Fibroblast of mammary gland (primary cell): Measurements from ENCODE around the gene CISTR.
"Not testable (repeated sequence)": the region's sequence is repeated elsewhere in the genome, so short reads cannot be mapped to it uniquely, and the experiment has no call there.

Experiments used
- DNase-seq: peaks from one replicate; pipeline ENCODE4 v3.0.0-alpha.2; 2010; ENCODE audit warnings: low read depth
- H3K4me3 ChIP-seq: 2 replicates; pipeline ENCODE4 v1.5.1; 2011; ENCODE audit warnings: low read depth, mild to moderate bottlenecking, low read length, moderate library complexity; ENCODE audit not compliant: control insufficient read depth
- TF ChIP-seq, protein P1 (sequence below): conservative IDR thresholded peaks from 2 replicates; pipeline ENCODE4 v1.5.1; 2011; ENCODE audit warnings: low read depth, low read length, inconsistent platforms; ENCODE audit not compliant: control insufficient read depth, insufficient read depth

CISTR gene

DNA sequence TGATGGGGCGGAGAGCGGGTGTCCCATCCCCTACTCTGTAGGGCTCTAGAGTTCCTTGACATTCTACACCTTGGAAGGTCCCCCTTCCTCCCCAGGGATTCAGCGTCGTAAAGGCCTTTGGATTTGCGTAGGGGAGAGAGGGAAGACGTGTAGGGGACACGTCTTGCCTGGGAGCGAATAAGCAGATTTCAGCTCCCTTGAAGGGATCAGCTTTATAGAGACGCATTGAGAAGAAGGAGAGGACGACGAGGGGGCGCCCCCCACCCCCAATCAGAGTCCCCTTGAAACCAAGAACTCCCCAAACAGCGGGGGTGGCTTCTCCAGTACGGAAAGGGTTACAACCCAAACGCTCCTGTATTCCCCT is 24.9 kb downstream of the CISTR start:
- H3K4me3 ChIP-seq, result peak overlapping the region; percentile 97
- DNase-seq, result peak; percentile 50

DNA sequence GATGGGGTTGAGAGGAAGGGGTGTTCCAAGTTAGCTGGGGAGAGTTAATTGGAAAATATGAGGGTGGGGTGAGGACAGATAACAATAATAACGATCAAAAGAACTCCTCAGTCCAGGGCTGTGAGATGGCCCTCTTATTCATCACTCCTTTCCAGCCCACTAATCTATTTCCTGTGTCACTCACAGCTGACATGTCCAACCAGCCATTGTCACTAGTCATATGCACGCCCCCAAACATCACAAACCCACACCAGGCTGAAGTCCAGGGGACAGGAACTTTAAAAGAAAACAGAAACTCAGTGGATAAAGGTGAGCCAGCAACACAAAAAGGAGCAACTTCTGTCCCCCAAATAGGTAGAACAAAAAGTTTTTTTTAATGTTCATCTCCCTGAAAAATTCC is 25.4 kb downstream of the CISTR start:
- no peak for DNase-seq
- H3K4me3 ChIP-seq, result peak overlapping the region; percentile 97
- TF ChIP-seq, protein P1, sequence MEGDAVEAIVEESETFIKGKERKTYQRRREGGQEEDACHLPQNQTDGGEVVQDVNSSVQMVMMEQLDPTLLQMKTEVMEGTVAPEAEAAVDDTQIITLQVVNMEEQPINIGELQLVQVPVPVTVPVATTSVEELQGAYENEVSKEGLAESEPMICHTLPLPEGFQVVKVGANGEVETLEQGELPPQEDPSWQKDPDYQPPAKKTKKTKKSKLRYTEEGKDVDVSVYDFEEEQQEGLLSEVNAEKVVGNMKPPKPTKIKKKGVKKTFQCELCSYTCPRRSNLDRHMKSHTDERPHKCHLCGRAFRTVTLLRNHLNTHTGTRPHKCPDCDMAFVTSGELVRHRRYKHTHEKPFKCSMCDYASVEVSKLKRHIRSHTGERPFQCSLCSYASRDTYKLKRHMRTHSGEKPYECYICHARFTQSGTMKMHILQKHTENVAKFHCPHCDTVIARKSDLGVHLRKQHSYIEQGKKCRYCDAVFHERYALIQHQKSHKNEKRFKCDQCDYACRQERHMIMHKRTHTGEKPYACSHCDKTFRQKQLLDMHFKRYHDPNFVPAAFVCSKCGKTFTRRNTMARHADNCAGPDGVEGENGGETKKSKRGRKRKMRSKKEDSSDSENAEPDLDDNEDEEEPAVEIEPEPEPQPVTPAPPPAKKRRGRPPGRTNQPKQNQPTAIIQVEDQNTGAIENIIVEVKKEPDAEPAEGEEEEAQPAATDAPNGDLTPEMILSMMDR, result no peak

More for the DNA sequence above, 24.9 kb downstream of the CISTR start:
- TF ChIP-seq, protein P1, result no peak

DNA sequence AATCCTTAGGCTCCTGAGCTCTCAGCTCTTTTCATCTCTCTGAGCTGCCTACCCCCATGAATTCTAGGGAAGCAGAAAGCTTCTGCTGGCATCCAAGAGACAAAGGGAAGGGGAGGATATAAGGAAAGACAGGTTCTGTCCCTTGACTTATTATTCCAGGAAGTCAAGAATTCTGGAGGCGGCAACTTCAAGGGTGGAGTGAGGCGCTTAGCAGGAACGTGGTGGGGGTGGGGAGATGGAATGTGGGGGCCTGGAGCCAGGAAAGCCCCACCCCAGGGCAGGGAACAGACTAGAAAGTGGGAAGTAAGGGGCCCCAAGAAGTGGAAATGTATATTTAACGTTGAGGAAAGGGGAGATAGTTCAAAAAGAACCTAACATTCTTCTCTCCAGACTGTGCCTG is 26.0 kb downstream of the CISTR start:
- no peak overlapping the region for H3K4me3 ChIP-seq
- no peak for DNase-seq
- TF ChIP-seq, protein P1, result no peak

DNA sequence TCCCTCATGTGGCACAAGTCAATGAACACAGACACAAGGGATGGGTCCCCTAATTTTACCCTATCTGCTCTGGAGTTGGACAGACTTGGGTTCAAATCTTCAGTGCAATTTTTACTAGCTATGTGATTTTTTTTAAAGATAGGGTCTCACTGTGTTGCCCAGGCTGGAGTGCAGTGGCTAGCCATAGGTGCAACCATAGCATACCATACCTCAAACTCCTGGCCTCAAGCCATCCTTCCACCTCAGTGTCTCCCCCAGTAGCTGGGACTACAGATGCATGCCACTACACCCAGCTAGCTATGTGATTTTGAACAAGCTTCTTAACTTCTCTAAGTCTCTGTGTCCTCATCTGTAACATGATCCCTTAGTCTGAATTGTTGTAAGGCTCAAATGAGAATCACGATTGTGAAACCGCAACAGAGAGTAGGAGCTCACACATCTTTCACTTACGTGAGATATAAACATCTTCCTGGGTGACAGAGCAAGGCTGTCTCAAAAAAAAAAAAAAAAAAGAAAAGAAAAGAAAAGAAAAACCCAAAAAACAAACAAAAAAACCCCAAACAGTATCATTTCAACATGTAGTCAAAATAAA is 29.2 kb downstream of the CISTR start:
- no peak overlapping the region for H3K4me3 ChIP-seq
- peak; percentile 22 for DNase-seq
- TF ChIP-seq, protein P1, result no peak

DNA sequence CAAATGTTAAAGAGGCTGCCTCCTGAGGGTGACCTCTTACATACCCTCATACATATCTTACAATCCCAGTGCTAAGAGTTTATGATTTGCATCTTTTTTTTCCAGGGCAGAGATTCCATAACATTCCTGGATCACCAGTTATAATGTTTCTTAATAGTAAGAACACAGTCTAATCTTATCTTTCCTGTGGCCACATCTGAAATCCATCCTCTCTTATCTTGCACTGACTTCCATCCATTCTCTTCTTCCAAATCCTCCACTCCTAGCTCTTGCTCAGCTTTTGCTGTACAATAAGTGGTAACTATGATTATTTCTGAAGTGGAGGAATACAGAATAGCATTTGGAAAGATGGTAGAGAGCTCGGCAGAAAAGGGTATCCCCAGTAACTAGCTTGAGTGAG is 30.8 kb downstream of the CISTR start:
- TF ChIP-seq, protein P1, result no peak
- H3K4me3 ChIP-seq, result no peak overlapping the region
- no peak for DNase-seq

DNA sequence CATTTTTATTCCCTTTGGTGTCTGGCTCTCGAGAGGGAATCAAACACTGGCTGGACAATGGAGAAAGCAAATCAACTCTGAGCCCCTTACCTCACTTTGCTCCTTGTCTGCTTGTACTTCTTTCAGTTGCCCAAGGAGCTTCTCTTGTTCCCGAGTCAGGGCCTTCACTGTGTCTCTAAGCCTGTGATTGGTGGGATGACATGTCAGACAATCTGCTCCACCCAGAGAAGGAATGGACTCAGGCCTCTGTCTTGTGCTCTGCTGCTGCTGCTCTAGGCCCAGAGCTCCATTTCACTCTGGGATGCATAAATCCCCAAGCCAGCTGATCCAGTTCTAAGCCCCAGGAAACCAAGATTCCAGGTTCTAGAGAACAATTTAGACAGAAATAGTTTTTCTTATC is 32.1 kb downstream of the CISTR start:
- no peak overlapping the region for H3K4me3 ChIP-seq
- peak; percentile 20 for DNase-seq
- TF ChIP-seq, protein P1, result no peak

DNA sequence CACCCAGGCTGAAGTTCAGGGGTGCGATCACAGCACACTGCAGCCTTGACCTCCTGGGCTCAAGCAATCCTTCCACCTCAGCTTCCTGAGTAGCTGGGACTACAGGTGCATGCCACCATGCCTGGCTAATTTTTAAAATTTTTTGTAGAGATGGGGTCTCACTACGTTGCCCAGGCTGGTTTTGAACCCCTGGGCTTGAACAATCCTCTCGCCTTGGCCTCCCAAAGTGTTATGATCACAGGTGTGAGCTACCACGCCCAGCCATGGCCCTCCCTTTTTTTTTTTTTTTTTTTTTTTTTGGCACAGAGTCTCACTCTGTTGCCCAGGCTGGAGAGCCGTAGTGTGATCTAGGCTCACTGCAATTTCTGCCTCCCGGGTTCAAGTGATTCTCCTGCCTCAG is 33.2 kb downstream of the CISTR start:
- not testable (repeated sequence) for H3K4me3 ChIP-seq, DNase-seq
